ENCODE results near the gene RPAP3. TPM values are rescaled to one million over a fixed set of nuclear protein-coding genes. Genes with fewer than 3 reads are reported as not detected.

The RPAP3 gene
- polyA plus RNA-seq, 1 donor from 2014 or later, result 39.7 TPM

GRCh38 chr12:47737936-47738594 is 32.2 kb upstream of the RPAP3 start:
- H3K4me3 ChIP-seq (ENCODE audit: low read length), result no peak overlapping the region
- no peaks in the 10 kb centered on the region for H3K79me2 ChIP-seq (replicated peaks; ENCODE audit: insufficient read depth, low read length)
- no peaks in the 10 kb centered on the region for H3K36me3 ChIP-seq (ENCODE audit: insufficient read depth, low read length)
- no peaks in the 10 kb centered on the region for H3F3A ChIP-seq (ENCODE audit: insufficient read depth, low read length, poor library complexity, severe bottlenecking)
- no peak overlapping the region for H3K9ac ChIP-seq (ENCODE audit: low read length)
- TF ChIP-seq TAF1 (IDR thresholded peaks at IDR 0.05; ENCODE audit: low read depth) (no peak), EZH2 (IDR thresholded peaks at IDR 0.05; ENCODE audit: borderline replicate concordance, insufficient read depth, low read length, poor library complexity, severe bottlenecking) (no peak), SMC3 (conservative IDR thresholded peaks at IDR 0.05; ENCODE audit: poor library complexity) (no peak), POLR2AphosphoS5 (IDR thresholded peaks at IDR 0.05) (no peak), CTCF (IDR thresholded peaks at IDR 0.05; ENCODE audit: poor library complexity, severe bottlenecking) (no peak), EP300 (conservative IDR thresholded peaks at IDR 0.05; ENCODE audit: poor library complexity, severe bottlenecking) (no peak), RAD21 (conservative IDR thresholded peaks at IDR 0.05) (no peak), MXI1 (conservative IDR thresholded peaks at IDR 0.05; ENCODE audit: poor library complexity, severe bottlenecking) (no peak), REST (IDR thresholded peaks at IDR 0.05; ENCODE audit: borderline replicate concordance) (no peak)
- no peak overlapping the region for H3K4me2 ChIP-seq (ENCODE audit: low read length)
- H2AFZ ChIP-seq (ENCODE audit: low read depth, low read length), result no peak overlapping the region
- H4K20me1 ChIP-seq (ENCODE audit: insufficient read depth), result no peaks in the 10 kb centered on the region
- no peaks in the 10 kb centered on the region for H3K9me3 ChIP-seq (ENCODE audit: low read length)
- no peaks in the 10 kb centered on the region for H3K9me2 ChIP-seq (ENCODE audit: insufficient read depth, low read length)
- H3K27ac ChIP-seq (ENCODE audit: low read length), result no peak overlapping the region
- no peaks in the 10 kb centered on the region for H3K27me3 ChIP-seq (ENCODE audit: insufficient read depth, low read depth, low read length)

GRCh38 chr12:47736877-47737676 is 31.2 kb upstream of the RPAP3 start:
- H3K9ac ChIP-seq (ENCODE audit: low read length), result no peak overlapping the region
- H3K27me3 ChIP-seq (ENCODE audit: insufficient read depth, low read depth, low read length), result no peaks in the 10 kb centered on the region
- H3K27ac ChIP-seq (ENCODE audit: low read length), result no peak overlapping the region
- H3K9me3 ChIP-seq (ENCODE audit: low read length), result no peaks in the 10 kb centered on the region
- no peak overlapping the region for H3K4me2 ChIP-seq (ENCODE audit: low read length)
- H2AFZ ChIP-seq (ENCODE audit: low read depth, low read length), result no peak overlapping the region
- H3K79me2 ChIP-seq (replicated peaks; ENCODE audit: insufficient read depth, low read length), result no peaks in the 10 kb centered on the region
- no peak overlapping the region for H3K4me3 ChIP-seq (ENCODE audit: low read length)
- no peaks in the 10 kb centered on the region for H4K20me1 ChIP-seq (ENCODE audit: insufficient read depth)
- H3K36me3 ChIP-seq (ENCODE audit: insufficient read depth, low read length), result no peaks in the 10 kb centered on the region
- TF ChIP-seq CTCF (IDR thresholded peaks at IDR 0.05; ENCODE audit: poor library complexity, severe bottlenecking) (no peak), EP300 (conservative IDR thresholded peaks at IDR 0.05; ENCODE audit: poor library complexity, severe bottlenecking) (no peak), EZH2 (IDR thresholded peaks at IDR 0.05; ENCODE audit: borderline replicate concordance, insufficient read depth, low read length, poor library complexity, severe bottlenecking) (no peak), RAD21 (conservative IDR thresholded peaks at IDR 0.05) (no peak), SMC3 (conservative IDR thresholded peaks at IDR 0.05; ENCODE audit: poor library complexity) (no peak), MXI1 (conservative IDR thresholded peaks at IDR 0.05; ENCODE audit: poor library complexity, severe bottlenecking) (no peak), TAF1 (IDR thresholded peaks at IDR 0.05; ENCODE audit: low read depth) (no peak), REST (IDR thresholded peaks at IDR 0.05; ENCODE audit: borderline replicate concordance) (no peak), POLR2AphosphoS5 (IDR thresholded peaks at IDR 0.05) (no peak)
- no peaks in the 10 kb centered on the region for H3F3A ChIP-seq (ENCODE audit: insufficient read depth, low read length, poor library complexity, severe bottlenecking)
- H3K9me2 ChIP-seq (ENCODE audit: insufficient read depth, low read length), result no peaks in the 10 kb centered on the region
